OCI-LY1 (cell line): ENCODE results near the gene TOR2A.

Experiments
- H2AFZ ChIP-seq: fragments of 200-600 bp; sonication (generic), shearing (Covaris generic); 2 replicates; pipeline ENCODE4 v1.6.0; 2014; ENCODE audit warnings: antibody characterized with exemption, mild to moderate bottlenecking, low read length
- H3F3A ChIP-seq: fragments of 200-600 bp; sonication (generic), shearing (Covaris generic); 2 replicates; pipeline ENCODE4 v1.6.0; 2014; ENCODE audit warnings: mild to moderate bottlenecking, antibody characterized with exemption, low read length, moderate library complexity; ENCODE audit not compliant: insufficient read depth
- H3K27ac ChIP-seq: fragments of 200-600 bp; sonication (generic); 2 replicates; pipeline ENCODE4 v1.5.1; 2014; ENCODE audit warnings: low read length, mixed run types, mild to moderate bottlenecking, low read depth; ENCODE audit not compliant: poor library complexity, severe bottlenecking
- H3K27me3 ChIP-seq: fragments of 200-600 bp; sonication (generic); 2 replicates; pipeline ENCODE4 v1.6.0; 2014; ENCODE audit warnings: antibody characterized with exemption, mild to moderate bottlenecking, low read length, moderate library complexity; ENCODE audit not compliant: insufficient read depth
- H3K36me3 ChIP-seq: fragments of 200-600 bp; sonication (generic); 2 replicates; pipeline ENCODE4 v1.6.1; 2014; ENCODE audit warnings: mild to moderate bottlenecking, antibody characterized with exemption, low read length, moderate library complexity, mixed read lengths; ENCODE audit not compliant: insufficient read depth
- H3K4me1 ChIP-seq: fragments of 200-600 bp; sonication (generic); 2 replicates; pipeline ENCODE4 v1.5.1; 2014; ENCODE audit warnings: mild to moderate bottlenecking, low read length, moderate library complexity; ENCODE audit not compliant: insufficient read depth, severe bottlenecking
- H3K4me2 ChIP-seq: fragments of 200-600 bp; sonication (generic), shearing (Covaris generic); 2 replicates; pipeline ENCODE4 v1.6.1; 2014; ENCODE audit warnings: low read length
- H3K4me3 ChIP-seq: fragments of 200-600 bp; sonication (generic); 2 replicates; pipeline ENCODE4 v1.5.1; 2014; ENCODE audit warnings: low read length, low read depth, mild to moderate bottlenecking, mixed read lengths; ENCODE audit not compliant: poor library complexity, severe bottlenecking
- H3K79me2 ChIP-seq: fragments of 200-600 bp; shearing (Covaris generic); 2 replicates; pipeline ENCODE4 v1.6.1; 2016; ENCODE audit warnings: mixed run types, low read length, mixed read lengths; ENCODE audit not compliant: insufficient read depth
- H3K9ac ChIP-seq: fragments of 200-600 bp; sonication (generic), shearing (Covaris generic); 2 replicates; pipeline ENCODE4 v1.6.1; 2014; ENCODE audit warnings: mild to moderate bottlenecking, low read length, mixed read lengths
- H3K9me2 ChIP-seq: fragments of 200-600 bp; sonication (generic), shearing (Covaris generic); 2 replicates; pipeline ENCODE4 v1.6.1; 2014; ENCODE audit warnings: low read depth, mild to moderate bottlenecking, low read length, mixed read lengths
- H3K9me3 ChIP-seq: fragments of 200-600 bp; shearing (Covaris generic); 2 replicates; pipeline ENCODE4 v1.6.1; 2014; ENCODE audit warnings: low read length, mixed read lengths
- H4K20me1 ChIP-seq: fragments of 200-600 bp; sonication (generic), shearing (Covaris generic); 2 replicates; pipeline ENCODE4 v1.6.0; 2016; ENCODE audit warnings: mild to moderate bottlenecking, low read length; ENCODE audit not compliant: insufficient read depth
- CTCF ChIP-seq: fragments of 200-600 bp; sonication (generic), shearing (Covaris generic); IDR thresholded peaks from 2 replicates; pipeline ENCODE4 v1.5.1; 2017; ENCODE audit warnings: mild to moderate bottlenecking, antibody characterized with exemption, low read length, moderate library complexity, mixed read lengths
- EZH2 ChIP-seq: fragments of 200-600 bp; sonication (generic), shearing (Covaris generic); IDR thresholded peaks from 2 replicates; pipeline ENCODE4 v1.8.0; 2017; ENCODE audit warnings: borderline replicate concordance, mixed run types, mild to moderate bottlenecking, antibody characterized with exemption, low read length, moderate library complexity, mixed read lengths

Gene TOR2A

GRCh38 chr9:127684576-127684975, 50.5 kb downstream of the TOR2A start:
- no peaks in the 10 kb centered on the region for H3K9me2 ChIP-seq
- no peak overlapping the region for H3K4me3 ChIP-seq
- no peaks in the 10 kb centered on the region for H3K36me3 ChIP-seq
- no peaks in the 10 kb centered on the region for H3F3A ChIP-seq
- no peaks in the 10 kb centered on the region for H3K27me3 ChIP-seq
- no peaks in the 10 kb centered on the region for H3K9me3 ChIP-seq
- H2AFZ ChIP-seq: no peak overlapping the region
- no peaks in the 10 kb centered on the region for H4K20me1 ChIP-seq
- no peak overlapping the region for H3K9ac ChIP-seq
- H3K4me2 ChIP-seq: no peak overlapping the region
- no peak overlapping the region for H3K27ac ChIP-seq
- TF ChIP-seq EZH2: no peak
- TF ChIP-seq CTCF: no peak
- no peaks in the 10 kb centered on the region for H3K4me1 ChIP-seq
- no peaks in the 10 kb centered on the region for H3K79me2 ChIP-seq

- Histone ChIP-seq H3K9me3 (no peaks in the 10 kb centered on the region), H3K4me3 (no peak overlapping the region), H3F3A (no peaks in the 10 kb centered on the region), H3K79me2 (no peaks in the 10 kb centered on the region), H3K9ac (no peak overlapping the region), H3K27ac (no peak overlapping the region), H2AFZ (no peak overlapping the region), H3K27me3 (no peaks in the 10 kb centered on the region), H3K9me2 (no peaks in the 10 kb centered on the region), H3K4me1 (no peaks in the 10 kb centered on the region), H4K20me1 (no peaks in the 10 kb centered on the region), H3K36me3 (no peaks in the 10 kb centered on the region), H3K4me2 (no peak overlapping the region)
- no peak for TF ChIP-seq EZH2
- no peak for TF ChIP-seq CTCF
Observed at GRCh38 chr9:127683723-127684122, 51.4 kb downstream of the TOR2A start.

GRCh38 chr9:127682351-127683136, 52.5 kb downstream of the TOR2A start:
- Histone ChIP-seq H3K36me3 (no peaks in the 10 kb centered on the region), H3K4me3 (no peak overlapping the region), H3K4me1 (no peaks in the 10 kb centered on the region), H3K9ac (no peak overlapping the region), H3K79me2 (no peaks in the 10 kb centered on the region), H2AFZ (no peak overlapping the region), H3K27ac (no peak overlapping the region), H3K9me3 (no peaks in the 10 kb centered on the region), H4K20me1 (no peaks in the 10 kb centered on the region), H3K4me2 (no peak overlapping the region), H3K9me2 (no peaks in the 10 kb centered on the region), H3K27me3 (no peaks in the 10 kb centered on the region), H3F3A (no peaks in the 10 kb centered on the region)
- TF ChIP-seq CTCF (no peak), EZH2 (no peak)
